NOMO-1 treated with DMSO at 0.1 percent for 48 hours (cell line): ENCODE results near the gene CCND1.
A peak's percentile ranks its signal among the peaks of the same experiment; 100 is the strongest.
"Not testable (repeated sequence)": the region's sequence is repeated elsewhere in the genome, so short reads cannot be mapped to it uniquely, and the experiment has no call there.

Experiments used
- DNase-seq: peaks from one replicate; lab custom pipeline; 2025; ENCODE audit not compliant: unreplicated experiment; lab: John Stamatoyannopoulos, UW

CCND1 gene

GRCh38 chr11:69617682-69618081, 23.3 kb upstream of the CCND1 start:
- DNase-seq, result no peak

GRCh38 chr11:69618237-69618636, 22.7 kb upstream of the CCND1 start:
- DNase-seq, result no peak

GRCh38 chr11:69620683-69621290, 20.2 kb upstream of the CCND1 start:
- no peak for DNase-seq

- not testable (repeated sequence) for DNase-seq
Measured at GRCh38 chr11:69622097-69622681, 18.8 kb upstream of the CCND1 start.

- no peak for DNase-seq
Measured at GRCh38 chr11:69624293-69624692, 16.7 kb upstream of the CCND1 start.

- no peak for DNase-seq
Measured at GRCh38 chr11:69625476-69625875, 15.5 kb upstream of the CCND1 start.

- no peak for DNase-seq
Measured at GRCh38 chr11:69627551-69627950, 13.4 kb upstream of the CCND1 start.

- no peak for DNase-seq
Measured at GRCh38 chr11:69630017-69630416, 10.9 kb upstream of the CCND1 start.

GRCh38 chr11:69630424-69630823, 10.5 kb upstream of the CCND1 start:
- DNase-seq, result no peak

- DNase-seq, result no peak
Measured at GRCh38 chr11:69632900-69633299, 8.1 kb upstream of the CCND1 start.

GRCh38 chr11:69634069-69634468, 6.9 kb upstream of the CCND1 start:
- DNase-seq, result no peak

- no peak for DNase-seq
Measured at GRCh38 chr11:69634590-69634989, 6.4 kb upstream of the CCND1 start.

- no peak for DNase-seq
Measured at GRCh38 chr11:69635195-69635594, 5.8 kb upstream of the CCND1 start.

GRCh38 chr11:69635804-69636511, 5.0 kb upstream of the CCND1 start:
- no peak for DNase-seq

GRCh38 chr11:69636512-69637197, 4.3 kb upstream of the CCND1 start:
- DNase-seq, result no peak

- no peak for DNase-seq
Measured at GRCh38 chr11:69637198-69637940, 3.6 kb upstream of the CCND1 start.

- DNase-seq, result no peak
Measured at GRCh38 chr11:69637941-69638871, 2.8 kb upstream of the CCND1 start.

GRCh38 chr11:69638941-69639681, 1.8 kb upstream of the CCND1 start:
- DNase-seq, result peak; percentile 60

GRCh38 chr11:69639831-69640230, 1.1 kb upstream of the CCND1 start:
- DNase-seq, result no peak
